SHP77 (cell line): ENCODE measurements around the gene MGST2.

Experiments used
- DNase-seq, 2 experiments: peaks; one replicate each; lab custom pipeline; 2025; lab: John Stamatoyannopoulos, UW

The MGST2 gene

DNA sequence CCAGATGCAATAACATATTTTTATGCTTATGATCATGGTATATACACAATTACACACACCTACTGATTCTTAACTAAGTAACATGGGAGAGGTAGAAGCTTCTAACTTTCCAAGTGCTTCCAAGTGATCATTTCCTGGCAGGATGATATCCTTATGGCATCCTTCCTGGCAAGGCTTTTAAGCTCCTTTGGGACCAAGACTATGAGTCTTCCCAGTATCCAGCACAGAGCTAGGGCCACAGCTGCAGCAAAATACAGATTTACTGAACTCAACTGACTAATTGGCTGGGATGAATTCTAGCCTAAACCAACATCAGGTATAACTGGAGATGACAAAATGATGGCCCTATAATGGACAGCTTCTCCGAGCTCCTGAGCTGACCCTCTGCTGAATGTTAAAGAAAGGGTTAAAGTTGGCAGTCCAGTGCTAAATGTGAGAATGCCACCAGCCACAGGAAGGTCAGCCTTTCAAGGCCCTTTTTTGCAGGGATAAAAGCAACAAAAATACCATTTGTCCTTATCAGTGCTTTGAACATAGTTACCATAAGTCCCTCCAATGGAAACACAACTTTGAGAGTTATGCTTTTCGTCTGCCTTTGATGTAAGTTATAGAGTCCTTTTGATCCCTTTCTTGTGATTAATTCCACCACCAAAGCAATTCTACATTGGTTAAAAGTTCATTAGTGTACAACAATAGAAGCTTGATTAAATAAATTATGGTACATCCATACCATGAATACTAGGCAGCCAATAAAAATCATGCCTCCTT is 73.4 kb downstream of the MGST2 start:
- no peak for DNase-seq

DNA sequence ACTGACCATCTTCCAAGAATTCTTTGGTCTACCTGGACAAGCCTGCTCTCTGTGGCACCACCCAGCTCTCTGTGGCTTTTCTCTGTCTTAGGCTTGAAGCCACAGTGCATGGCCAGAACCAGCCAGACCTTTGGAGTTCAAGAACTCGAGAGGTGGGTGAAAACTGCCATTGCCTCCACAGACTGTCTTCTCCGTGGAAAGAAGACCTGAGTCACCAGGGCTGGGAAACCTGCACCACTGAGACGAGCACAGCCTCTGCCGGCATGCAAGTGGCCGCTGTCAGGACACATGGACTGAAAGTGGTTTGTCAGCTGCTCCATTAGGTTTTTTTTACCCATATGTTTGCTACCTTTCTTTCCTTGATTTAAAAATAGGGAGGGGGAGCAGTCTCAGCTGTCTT is 74.5 kb downstream of the MGST2 start:
- DNase-seq = no peak

DNA sequence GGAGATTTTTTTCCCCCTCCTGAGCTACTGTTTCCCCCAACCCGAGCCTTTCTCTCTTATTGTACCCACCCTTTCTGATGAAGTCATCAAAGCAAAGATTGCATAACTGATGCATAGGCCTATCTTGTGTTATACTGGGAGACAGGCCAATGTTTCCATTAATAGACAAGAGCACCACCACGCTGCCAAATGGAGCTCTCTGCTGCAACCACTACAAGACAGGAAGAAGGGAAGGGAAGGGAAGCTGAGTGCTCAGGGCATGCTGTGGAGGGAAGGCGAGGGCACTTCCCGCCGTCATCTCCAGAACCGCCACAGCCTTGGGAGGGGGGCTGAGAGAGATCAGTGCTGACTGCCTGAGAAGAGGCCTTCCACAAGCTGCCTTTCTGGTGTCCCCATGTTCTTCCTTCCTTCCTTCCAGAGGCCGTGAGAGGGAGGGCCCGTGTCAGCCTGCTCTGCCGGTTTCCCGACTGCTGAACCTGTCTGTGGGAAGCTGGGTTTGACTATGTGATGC is 75.0 kb downstream of the MGST2 start:
- peak; percentile 63 to 84 for DNase-seq

DNA sequence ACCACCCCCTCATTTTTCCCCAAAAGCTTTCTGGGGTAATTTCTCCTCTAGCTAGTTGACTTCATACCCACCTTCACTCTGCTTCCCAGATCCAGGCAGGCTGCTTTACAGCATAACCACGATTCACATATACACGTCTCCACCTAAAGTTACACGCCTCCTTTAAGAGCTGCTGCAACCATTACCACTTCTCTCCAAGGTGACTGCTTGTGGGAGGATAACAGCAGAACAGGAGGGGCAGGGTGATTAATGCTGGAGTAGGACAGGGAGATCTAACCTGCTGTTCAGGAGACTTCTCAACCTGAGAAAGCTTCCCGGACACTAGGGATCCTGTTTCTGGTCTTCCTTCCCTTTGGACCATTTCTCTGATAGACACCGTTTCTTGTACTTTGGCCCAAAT is 77.4 kb downstream of the MGST2 start:
- DNase-seq = no peak

DNA sequence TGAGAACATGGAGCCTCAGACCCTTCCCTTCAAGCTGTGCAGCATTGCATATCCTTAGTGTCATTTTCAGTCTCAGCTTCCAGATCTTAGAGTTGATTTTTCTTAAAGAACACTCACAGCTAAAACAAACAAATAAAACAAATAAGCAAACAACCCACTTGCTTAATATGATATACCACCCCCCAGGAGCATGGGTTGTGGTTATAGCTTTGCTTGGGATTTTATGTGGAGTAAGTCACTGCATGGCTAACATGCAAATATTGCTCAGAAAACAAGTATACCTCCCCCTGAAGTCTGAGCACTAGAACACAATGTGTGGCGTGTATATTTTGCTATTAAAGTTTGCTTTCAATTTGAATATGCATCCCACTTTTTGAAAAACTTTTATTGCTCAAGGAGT is 78.6 kb downstream of the MGST2 start:
- DNase-seq = no peak

DNA sequence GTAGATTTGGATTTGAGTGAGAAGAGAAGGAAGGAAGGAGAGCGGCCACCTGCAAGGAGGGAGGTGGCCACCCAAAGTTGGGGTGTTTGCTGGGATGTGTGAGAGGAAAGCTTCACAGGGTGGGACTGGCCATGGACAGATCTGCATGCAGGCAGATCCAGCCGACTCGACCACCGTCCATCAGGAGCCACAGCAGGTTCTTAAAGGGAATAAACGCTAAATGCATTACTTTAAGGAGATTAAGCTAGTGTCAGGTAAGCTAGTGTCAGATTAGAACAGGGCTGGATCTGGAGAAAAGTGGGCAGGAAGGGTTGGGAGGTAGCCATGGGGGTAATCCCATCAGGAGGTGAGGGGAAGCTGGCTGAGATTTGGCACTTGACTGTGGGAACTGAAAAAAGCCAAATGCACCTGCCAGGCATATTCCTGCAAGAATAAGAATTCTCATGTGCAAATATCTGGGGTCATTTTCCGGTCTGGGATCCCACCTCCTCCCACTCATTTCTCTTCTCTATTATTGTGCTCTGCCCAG is 79.6 kb downstream of the MGST2 start:
- DNase-seq = no peak

DNA sequence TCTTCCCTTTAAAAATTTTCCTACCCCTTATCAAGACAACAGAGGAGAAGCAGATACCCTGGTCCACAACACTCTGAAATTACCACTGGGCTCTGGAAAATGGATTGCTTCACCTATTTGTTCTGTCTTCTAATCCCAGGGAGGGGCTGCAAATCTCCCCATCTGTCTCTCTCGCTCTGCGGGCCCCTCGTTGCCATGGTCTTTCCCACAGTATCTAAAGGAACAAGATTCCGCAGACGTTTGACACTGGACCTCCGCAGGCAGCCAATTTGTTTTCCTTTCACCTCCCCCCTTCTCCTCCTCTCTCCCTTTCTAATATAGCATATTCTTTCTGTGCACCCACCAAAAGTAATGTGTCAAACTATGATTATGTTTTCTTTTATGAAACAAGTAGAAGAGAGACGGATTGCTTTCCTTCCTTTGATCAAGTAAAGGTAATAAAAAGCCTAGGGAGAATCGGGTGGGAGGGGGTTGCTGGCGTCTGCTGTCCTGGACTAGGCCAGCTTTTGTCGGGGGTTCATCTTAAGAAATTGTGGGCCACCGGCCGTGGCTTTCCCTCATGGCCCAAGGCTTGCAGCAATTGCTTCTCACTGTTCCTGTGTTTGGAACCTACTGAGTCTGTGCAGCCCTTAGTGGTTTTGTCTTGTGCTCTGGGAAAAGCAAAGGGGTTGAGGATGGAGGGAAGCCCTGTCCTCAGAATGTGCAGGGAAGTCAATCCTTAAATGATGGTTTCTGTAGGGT is 81.0 kb downstream of the MGST2 start:
- DNase-seq = no peak

DNA sequence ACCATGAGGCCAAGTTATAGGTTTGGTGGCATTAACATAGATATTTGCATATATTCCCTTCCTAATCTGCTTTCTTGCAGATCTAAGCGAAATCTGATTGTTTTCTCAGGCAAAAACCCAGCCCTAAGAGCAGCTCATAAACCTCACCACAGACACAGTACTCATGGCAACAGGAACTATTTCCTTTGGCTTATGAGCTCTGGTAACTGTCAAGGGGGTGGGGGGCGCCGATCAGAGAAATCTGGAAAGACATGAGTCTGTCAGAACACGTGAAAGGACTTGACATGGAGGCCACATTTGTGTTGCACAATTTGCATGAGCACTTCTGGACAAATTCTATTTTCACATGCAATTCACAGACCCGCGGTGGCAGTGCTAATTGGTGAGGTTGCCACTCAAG is 83.7 kb downstream of the MGST2 start:
- no peak for DNase-seq

DNA sequence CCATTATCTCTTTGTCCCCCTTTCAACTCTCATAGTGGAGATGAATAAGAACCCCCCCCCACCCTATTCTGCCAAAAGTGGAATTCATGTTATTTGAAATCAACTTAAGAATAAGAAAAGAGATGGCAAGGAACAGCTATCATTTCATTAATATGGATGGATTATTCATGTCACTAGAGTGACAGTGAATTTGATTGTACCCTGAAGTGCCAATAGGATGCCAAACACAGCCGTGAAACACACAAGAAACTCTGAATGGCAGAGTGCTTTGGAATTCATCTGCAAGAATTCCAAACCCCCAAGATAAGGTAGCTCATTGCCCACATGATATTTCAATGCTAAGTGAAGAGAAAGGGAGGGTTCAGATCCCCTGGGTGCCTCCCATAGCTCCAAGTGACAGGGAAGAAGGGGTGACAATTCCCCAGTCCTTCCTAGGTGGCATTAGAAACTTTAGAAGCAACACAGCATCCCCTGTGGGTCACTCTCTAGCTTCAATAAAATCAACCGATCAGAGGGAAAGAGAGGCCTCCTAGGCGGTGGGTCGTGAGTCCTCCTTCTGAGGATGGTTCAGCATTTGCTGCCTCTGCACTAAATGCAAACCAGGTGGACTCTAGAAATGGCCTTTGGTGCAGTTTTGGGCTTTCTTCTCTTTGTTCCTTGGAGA is 84.3 kb downstream of the MGST2 start:
- no peak for DNase-seq

DNA sequence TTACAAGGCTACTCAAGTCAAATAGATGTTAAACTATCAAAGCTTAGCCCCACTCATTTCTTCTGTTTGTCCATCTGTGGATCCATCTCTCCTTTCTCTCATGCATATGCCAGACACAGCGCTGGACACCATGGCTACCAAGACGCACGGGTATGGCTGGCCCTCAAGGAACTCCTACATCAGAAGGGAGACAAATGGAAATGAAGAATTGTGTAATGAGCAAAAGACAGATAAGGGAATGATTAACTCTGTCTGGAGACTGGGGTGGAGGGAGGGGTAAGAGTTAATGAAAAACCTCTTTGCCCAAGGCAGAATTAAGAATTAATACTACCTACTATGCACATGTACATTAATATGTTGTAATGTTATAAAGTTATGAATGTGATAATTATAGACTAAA is 88.1 kb downstream of the MGST2 start:
- no peak for DNase-seq
